Hippocampal formation (tissue), 2 donors: ENCODE data around the gene E2F2.
A peak's percentile ranks its signal among the peaks of the same experiment; 100 is the strongest.
"Not testable (repeated sequence)": the region's sequence is repeated elsewhere in the genome, so short reads cannot be mapped to it uniquely, and the experiment has no call there.

Experiments used
- DNase-seq, 2 donors: peaks; one replicate each; lab custom pipeline; 2025; lab: John Stamatoyannopoulos, UW

The E2F2 gene

GRCh38 chr1:23546897-23547584 lies 16.0 kb upstream of the E2F2 start:
- no peak for DNase-seq

GRCh38 chr1:23545851-23546250 lies 14.8 kb upstream of the E2F2 start:
- no peak for DNase-seq

- peak; percentile 40 to 68 for DNase-seq
These were observed 13.7 kb upstream of the E2F2 start for GRCh38 chr1:23544444-23545389.

- DNase-seq: no peak
These were observed 12.8 kb upstream of the E2F2 start for GRCh38 chr1:23543707-23544443.

GRCh38 chr1:23542940-23543339 lies 11.9 kb upstream of the E2F2 start:
- DNase-seq: not testable (repeated sequence)

GRCh38 chr1:23539698-23540266 lies 8.7 kb upstream of the E2F2 start:
- DNase-seq: peak; percentile 67 to 73

GRCh38 chr1:23537296-23537973 lies 6.4 kb upstream of the E2F2 start:
- DNase-seq: no peak

GRCh38 chr1:23533246-23534023 lies 2.4 kb upstream of the E2F2 start:
- peak in 1 of 2 donors; percentile 18 for DNase-seq

- DNase-seq: no peak
These were observed 595 bp upstream of the E2F2 start for GRCh38 chr1:23531562-23532094.

- DNase-seq: no peak
These were observed 816 bp downstream of the E2F2 start for GRCh38 chr1:23530087-23530746.

- DNase-seq: no peak
These were observed 1.6 kb downstream of the E2F2 start for GRCh38 chr1:23529146-23530086.

GRCh38 chr1:23528250-23528978 lies 2.6 kb downstream of the E2F2 start:
- DNase-seq: no peak

GRCh38 chr1:23527900-23528249 lies 3.2 kb downstream of the E2F2 start:
- DNase-seq: no peak

- no peak for DNase-seq
These were observed 3.7 kb downstream of the E2F2 start for GRCh38 chr1:23527366-23527765.

GRCh38 chr1:23526329-23527041 lies 4.5 kb downstream of the E2F2 start:
- no peak for DNase-seq

- DNase-seq: no peak
These were observed 5.3 kb downstream of the E2F2 start for GRCh38 chr1:23525558-23526250.
